Measurements from ENCODE around the gene ZMIZ2. TPM values are rescaled to one million over a fixed set of nuclear protein-coding genes. Genes with fewer than 3 reads are reported as not detected.
"Not testable (repeated sequence)": the region's sequence is repeated elsewhere in the genome, so short reads cannot be mapped to it uniquely, and the experiment has no call there.

Gene ZMIZ2
- total RNA-seq, 1 donor from 2014 or later, result 54.3 TPM

DNA sequence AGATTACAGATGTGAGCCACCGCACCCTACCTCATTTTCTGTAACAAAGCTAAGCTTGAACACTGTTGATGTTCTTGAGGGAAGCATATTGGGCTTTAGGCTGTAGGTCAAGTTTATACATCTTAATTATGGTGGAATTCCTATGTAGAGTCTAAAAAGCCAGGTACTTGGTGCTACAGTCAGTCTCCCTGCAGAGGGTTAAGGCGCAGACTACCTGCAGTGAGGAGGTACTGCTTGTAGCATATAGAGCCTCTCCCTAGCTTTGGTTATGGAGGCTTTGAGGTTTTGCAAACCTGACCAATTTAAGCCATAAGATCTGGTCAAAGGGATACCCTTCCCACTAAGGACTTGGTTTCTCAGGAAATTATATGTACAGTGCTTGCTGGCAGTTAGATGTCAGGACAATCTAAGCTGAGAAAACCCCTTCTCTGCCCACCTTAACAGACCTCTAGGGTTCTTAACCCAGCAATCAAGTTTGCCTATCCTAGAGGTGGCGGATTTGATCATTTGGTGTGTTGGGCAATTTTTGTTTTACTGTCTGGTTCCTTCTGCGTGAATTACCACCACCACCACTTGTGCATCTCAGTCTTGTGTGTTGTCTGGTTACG, 53.9 kb downstream of the ZMIZ2 start:
- intact Hi-C loops (cut with DNase I), result no loop called here
- H3K9me3 ChIP-seq, result no peaks in the 10 kb centered on the region
- peaks cover 0 to 63% of the 10 kb centered on the region in 2 donors for H3K36me3 ChIP-seq
- TF ChIP-seq POLR2AphosphoS5 (IDR thresholded peaks at IDR 0.05; ENCODE audit: insufficient read depth in 1 of 2, low read depth in 1 of 2) (no peak), POLR2A (IDR thresholded peaks at IDR 0.05) (no peak)
- TF ChIP-seq, protein P1, sequence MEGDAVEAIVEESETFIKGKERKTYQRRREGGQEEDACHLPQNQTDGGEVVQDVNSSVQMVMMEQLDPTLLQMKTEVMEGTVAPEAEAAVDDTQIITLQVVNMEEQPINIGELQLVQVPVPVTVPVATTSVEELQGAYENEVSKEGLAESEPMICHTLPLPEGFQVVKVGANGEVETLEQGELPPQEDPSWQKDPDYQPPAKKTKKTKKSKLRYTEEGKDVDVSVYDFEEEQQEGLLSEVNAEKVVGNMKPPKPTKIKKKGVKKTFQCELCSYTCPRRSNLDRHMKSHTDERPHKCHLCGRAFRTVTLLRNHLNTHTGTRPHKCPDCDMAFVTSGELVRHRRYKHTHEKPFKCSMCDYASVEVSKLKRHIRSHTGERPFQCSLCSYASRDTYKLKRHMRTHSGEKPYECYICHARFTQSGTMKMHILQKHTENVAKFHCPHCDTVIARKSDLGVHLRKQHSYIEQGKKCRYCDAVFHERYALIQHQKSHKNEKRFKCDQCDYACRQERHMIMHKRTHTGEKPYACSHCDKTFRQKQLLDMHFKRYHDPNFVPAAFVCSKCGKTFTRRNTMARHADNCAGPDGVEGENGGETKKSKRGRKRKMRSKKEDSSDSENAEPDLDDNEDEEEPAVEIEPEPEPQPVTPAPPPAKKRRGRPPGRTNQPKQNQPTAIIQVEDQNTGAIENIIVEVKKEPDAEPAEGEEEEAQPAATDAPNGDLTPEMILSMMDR (IDR thresholded peaks at IDR 0.05), result no peak
- H3K27me3 ChIP-seq, result no peaks in the 10 kb centered on the region
- DNase-seq (ENCODE audit: extremely low spot score in 2 of 2), result no peak
- peaks cover 27% of the 10 kb centered on the region for H3K4me1 ChIP-seq
- no peak overlapping the region for H3K27ac ChIP-seq
- no peak overlapping the region for H3K4me3 ChIP-seq

GRCh38 chr7:44803828-44804519, 55.3 kb downstream of the ZMIZ2 start:
- H3K9me3 ChIP-seq; intact Hi-C loops (cut with DNase I); H3K27ac ChIP-seq; DNase-seq (ENCODE audit: extremely low spot score in 2 of 2); H3K4me3 ChIP-seq; H3K27me3 ChIP-seq: not testable (repeated sequence)
- Histone ChIP-seq H3K36me3 (peaks cover 0 to 61% of the 10 kb centered on the region in 2 donors), H3K4me1 (peaks cover 13% of the 10 kb centered on the region)

GRCh38 chr7:44805950-44806349, 57.3 kb downstream of the ZMIZ2 start:
- DNase-seq (ENCODE audit: extremely low spot score in 2 of 2), result no peak
- H3K36me3 ChIP-seq, result peaks cover 0 to 41% of the 10 kb centered on the region in 2 donors
- no peak overlapping the region for H3K27ac ChIP-seq
- no peaks in the 10 kb centered on the region for H3K9me3 ChIP-seq
- no peaks in the 10 kb centered on the region for H3K4me1 ChIP-seq
- no peak overlapping the region for H3K4me3 ChIP-seq
- TF ChIP-seq POLR2AphosphoS5 (IDR thresholded peaks at IDR 0.05; ENCODE audit: insufficient read depth in 1 of 2, low read depth in 1 of 2) (no peak), POLR2A (IDR thresholded peaks at IDR 0.05) (no peak)
- TF ChIP-seq, protein P1 (IDR thresholded peaks at IDR 0.05), result no peak
- intact Hi-C loops (cut with DNase I), result no loop called here
- H3K27me3 ChIP-seq, result no peaks in the 10 kb centered on the region

DNA sequence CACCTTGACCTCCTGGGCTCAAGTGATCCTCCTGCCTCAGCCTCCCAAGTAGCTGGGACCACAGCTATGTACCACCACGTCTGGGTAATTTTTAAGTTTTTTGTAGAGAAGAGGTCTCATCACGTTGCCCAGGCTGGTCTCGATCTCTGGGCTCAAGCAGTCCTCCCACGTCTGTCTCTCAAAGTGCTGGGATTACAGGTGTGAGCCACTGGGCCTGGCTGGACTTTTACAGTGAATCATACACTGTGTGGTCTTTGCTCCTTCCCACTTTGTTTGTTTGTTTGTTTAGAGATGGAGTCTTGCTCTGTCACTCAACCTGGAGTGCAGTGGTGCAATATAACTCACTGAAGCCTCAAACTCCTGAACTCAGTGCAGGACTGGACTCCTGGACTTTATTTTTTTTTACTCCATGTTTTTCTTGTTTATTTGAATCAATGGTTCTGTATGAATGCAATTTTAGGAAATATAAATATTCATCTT, 60.3 kb downstream of the ZMIZ2 start:
- no peak overlapping the region for H3K4me3 ChIP-seq
- intact Hi-C loops (cut with DNase I), result no loop called here
- DNase-seq (ENCODE audit: extremely low spot score in 2 of 2), result no peak
- no peak overlapping the region for H3K27ac ChIP-seq
- TF ChIP-seq POLR2A (IDR thresholded peaks at IDR 0.05) (no peak), POLR2AphosphoS5 (IDR thresholded peaks at IDR 0.05; ENCODE audit: insufficient read depth in 1 of 2, low read depth in 1 of 2) (no peak)
- TF ChIP-seq, protein P1 (IDR thresholded peaks at IDR 0.05), result no peak
- no peaks in the 10 kb centered on the region for H3K27me3 ChIP-seq
- peaks cover 0 to 15% of the 10 kb centered on the region in 2 donors for H3K36me3 ChIP-seq
- no peaks in the 10 kb centered on the region for H3K4me1 ChIP-seq
- H3K9me3 ChIP-seq, result no peaks in the 10 kb centered on the region

DNA sequence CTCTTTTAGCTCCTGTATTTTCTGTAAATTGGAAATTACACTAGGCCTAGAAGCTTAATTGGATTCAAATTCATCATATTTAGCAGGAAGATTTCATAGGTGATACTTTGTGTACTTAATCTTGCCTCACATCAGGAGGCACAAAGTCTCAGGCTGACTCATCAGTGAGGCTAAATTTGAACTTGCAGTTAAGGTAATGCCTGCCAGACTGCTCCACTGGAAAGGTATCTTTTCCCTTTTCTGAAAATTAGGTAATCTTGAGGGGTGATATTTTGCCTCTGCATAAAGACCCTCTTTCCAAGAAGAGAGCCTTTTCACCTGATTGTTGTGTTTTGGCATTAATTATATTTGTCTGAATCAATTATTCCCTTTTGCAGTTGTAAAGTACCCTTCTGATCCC, 62.4 kb downstream of the ZMIZ2 start:
- no peaks in the 10 kb centered on the region for H3K36me3 ChIP-seq
- no peak overlapping the region for H3K4me3 ChIP-seq
- H3K9me3 ChIP-seq, result peaks cover 3% of the 10 kb centered on the region
- H3K27me3 ChIP-seq, result no peaks in the 10 kb centered on the region
- H3K27ac ChIP-seq, result no peak overlapping the region
- DNase-seq (ENCODE audit: extremely low spot score in 2 of 2), result no peak
- no peaks in the 10 kb centered on the region for H3K4me1 ChIP-seq
- intact Hi-C loops (cut with DNase I), result no loop called here
- TF ChIP-seq, protein P1 (IDR thresholded peaks at IDR 0.05), result no peak

All from vagina (tissue), 2 donors.